RPMI8226 (cell line): Measurements from ENCODE around the gene ADAMTSL3.

Experiments used
- DNase-seq: peaks from one replicate; pipeline ENCODE4 v3.0.0-alpha.2; 2015

ADAMTSL3 gene

DNA sequence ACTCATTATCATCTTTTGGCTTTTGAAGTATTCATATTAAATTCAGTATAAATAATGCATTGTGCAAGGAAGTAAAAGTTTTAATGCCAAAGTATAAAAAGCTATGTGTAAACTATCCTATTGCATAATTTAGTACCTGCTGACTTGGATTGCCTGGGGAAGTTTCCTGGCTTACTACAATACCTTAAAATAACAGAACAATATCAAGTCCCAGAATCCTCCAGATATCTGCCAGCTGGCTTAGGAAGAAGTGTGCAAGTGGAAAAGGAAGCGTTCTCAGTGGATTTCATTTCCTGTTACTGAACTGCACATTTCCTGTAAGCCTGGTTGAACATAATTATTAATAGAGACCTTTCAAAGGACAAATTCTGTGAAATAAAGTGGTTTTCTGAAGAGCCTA lies 236.7 kb downstream of the ADAMTSL3 start:
- no peak for DNase-seq

DNA sequence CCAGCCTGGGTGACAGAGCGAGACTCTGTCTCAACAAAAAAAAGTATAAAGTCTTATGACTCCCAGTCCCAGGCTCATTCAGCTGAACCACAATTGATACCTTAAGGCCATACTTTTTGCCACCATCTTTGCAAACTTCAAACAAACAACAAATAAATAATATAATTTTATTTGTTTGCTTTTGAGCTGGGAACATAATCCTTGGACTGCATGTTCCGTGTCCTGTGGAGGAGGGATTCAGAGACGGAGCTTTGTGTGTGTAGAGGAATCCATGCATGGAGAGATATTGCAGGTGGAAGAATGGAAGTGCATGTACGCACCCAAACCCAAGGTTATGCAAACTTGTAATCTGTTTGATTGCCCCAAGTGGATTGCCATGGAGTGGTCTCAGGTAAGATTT lies 238.6 kb downstream of the ADAMTSL3 start:
- no peak for DNase-seq

DNA sequence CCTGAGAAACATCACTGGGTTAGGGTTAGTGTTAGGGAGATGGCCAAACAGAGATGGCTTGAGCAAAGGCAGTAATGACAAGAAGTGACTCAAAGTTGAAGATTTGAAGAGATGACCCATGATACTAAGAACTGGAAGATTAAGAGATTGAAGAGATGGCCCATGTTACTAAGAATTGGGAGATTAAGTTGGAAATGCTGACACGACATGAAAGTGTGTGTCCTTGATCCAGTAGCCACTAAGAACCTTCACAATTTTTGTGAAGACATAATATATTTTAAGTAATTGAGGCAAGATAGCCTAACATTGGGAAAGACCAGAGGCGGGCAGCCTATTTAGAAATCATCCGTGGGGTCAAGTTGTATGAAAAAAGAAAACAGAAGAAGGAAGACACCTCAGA lies 239.4 kb downstream of the ADAMTSL3 start:
- no peak for DNase-seq

DNA sequence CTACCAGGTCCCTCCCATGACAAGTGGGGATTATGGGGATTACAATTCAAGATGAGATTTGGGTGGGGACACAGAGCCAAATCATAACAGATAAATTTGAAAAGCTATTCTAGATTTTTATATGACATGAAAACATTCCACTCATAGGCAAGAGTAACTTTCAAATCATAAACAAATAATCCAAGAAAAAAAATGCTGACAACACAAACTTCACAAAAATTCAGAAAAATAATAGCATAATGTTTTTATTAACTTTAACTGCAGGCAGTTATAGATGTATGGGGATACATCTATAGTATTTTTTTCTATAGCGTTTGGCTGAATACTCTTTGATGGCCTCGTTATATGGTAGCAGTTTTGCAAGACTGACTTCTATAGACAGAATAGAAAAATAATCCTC lies 243.1 kb downstream of the ADAMTSL3 start:
- DNase-seq: no peak

DNA sequence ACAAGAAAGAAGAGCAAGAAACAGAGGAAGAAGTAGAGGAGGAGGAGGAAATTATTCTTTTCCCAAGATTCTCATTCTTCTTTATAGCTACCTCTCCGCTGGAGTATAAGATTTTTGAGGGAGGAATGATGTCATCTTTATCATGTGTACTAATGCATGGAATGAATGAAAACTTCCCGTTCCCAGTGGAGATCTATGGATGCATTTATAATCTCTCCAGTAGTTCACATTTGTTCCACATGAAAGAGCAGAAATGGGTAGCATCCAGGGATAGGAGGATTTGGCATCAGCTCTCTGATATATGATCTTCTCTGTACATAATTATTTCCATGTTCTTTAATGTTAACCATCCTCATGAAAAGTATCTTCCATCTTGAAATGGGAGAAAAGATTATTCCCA lies 244.4 kb downstream of the ADAMTSL3 start:
- no peak for DNase-seq

DNA sequence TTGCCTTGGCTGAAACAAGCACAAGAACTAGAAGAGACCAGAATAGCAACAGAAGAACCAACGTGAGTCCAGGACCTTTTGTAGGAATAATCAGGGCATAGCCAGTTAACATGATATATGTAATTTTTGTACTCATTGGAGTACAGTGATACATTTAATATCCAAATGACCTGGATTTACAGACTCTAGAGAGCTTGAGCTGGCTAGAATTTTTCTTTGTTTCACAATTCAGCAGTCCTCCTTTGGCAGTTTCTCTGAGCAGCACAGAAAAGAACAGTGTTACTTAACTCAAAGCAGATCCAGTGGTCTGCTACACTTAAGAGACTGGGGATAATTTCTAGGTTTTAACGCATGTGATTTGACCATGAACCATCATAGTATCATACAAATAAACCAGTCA lies 245.7 kb downstream of the ADAMTSL3 start:
- DNase-seq: no peak

DNA sequence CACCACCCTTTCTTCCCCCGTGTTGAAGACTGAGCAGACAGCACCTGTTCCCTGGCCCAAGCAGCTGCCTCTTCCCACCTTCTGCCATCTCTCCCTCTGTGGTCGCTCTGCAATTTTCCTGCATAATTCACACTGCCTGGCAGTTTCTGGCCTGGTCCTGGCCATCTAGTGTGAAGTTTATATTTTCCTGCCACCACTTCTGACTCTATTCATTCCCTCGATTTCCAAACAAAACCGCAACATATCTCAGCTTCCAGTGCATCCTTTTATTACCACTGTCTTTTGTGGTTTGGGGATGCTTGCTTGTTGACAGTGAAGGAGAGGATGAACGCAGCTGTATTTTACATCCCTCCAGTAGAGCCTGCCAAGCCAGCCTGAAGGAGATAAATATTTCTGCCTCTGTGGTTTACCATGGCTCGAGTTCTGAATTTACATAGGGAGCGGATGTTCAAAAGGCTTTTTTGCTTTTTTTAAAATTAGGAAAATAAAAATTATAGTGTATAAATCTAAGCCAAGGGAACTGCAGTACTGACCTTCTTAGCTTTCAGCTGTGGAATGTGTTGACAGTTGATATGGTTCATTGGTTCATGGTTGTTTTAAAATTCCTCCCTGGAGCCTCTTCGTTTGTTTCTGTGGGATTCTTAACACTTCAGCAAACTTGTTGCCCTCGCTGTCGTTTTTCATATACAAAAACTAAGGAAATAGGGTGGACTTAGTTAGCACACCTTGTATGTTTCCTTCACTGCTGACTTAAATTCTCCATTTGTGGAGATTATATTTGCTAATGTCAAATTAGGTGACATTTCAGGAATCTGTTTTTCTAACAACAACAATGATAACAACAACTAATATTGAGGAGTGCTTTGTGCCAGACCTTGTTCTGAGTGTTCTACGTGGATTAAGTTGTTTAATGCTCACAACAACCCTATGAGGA lies 250.5 kb downstream of the ADAMTSL3 start:
- no peak for DNase-seq

DNA sequence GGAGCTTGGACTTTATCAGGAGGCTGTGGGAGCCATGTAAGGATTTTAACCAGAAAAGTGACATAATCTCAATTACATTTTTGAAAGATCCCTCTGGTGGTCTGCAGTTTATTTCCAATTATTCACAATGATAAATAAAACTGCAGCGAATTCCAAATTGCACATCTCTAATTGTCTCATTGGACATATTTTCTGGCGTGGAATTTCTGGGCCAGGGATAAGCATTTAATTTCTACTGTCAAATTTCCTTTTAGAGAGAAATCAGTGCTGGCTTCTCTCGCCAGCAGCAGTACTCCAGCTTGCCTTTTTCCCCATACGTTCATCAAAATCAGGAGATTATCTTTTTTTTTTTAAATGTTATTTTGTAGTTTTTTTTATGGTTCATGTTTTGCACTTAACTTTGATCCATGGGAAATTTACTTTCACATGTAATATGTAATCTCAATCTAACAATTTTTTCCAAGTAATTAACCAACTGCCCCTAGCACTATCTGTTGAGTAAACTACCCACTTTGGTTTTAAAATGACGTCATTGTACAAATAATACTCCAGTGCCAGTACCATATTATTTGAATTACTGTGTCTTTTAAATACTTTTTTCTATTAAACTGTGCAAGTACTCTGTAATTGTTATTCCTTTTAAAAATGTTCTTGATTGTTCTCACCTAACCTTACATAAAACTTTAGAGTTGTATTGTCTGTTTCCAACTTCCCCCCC lies 251.8 kb downstream of the ADAMTSL3 start:
- no peak for DNase-seq

DNA sequence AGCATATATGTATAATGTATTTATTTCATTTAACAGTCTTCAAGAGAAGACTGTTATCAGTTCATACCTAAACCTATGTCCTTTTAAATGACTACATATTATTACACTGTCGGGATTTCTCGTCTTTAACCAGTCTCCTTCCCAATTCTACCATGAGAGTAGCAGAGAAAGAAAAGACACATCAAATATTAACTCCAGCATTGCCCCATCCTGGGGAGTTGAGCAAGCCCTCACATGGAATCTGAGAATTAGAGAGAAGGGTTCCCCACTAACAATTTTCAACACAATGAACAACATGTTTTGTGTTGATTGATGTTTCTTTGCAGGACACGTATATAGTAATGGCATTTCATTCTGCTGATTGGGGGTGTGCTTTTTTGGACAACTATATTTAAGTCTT lies 257.4 kb downstream of the ADAMTSL3 start:
- DNase-seq: no peak

DNA sequence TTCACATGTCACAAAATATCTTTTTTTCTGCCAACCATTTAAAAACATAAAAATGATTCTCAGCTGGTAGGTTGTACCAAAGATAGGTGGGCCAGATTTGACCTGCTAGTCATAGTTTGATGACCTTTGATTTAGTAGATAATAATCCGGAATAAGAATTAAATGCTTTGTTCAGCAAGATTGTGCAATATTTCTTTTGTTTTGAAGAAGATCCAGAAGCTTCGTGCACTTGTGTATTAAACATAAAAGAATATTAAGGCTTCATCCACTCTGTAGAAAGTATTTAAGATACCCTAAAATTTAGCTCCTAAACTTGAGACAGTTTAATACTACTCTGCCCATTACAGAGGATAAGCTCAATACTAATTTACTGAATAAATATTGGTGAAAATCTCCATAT lies 258.4 kb downstream of the ADAMTSL3 start:
- no peak for DNase-seq

DNA sequence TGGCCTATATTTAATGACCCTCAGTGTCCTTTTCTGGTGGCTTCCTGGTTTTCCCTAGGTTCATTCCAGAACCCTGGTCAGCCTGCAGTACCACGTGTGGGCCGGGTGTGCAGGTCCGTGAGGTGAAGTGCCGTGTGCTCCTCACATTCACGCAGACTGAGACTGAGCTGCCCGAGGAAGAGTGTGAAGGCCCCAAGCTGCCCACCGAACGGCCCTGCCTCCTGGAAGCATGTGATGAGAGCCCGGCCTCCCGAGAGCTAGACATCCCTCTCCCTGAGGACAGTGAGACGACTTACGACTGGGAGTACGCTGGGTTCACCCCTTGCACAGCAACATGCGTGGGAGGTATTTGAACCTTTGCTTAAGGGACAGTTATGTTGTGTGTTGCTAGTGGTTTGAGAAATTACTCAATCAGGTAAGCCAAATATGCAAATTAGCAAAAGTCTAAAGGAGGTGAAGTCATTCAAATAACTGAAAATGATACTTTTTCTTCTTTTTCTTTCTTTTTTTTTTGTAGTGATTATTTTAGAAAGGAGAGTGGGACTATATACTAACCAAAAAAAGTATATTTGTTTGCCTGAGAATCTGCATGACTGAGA lies 259.2 kb downstream of the ADAMTSL3 start:
- DNase-seq: no peak

DNA sequence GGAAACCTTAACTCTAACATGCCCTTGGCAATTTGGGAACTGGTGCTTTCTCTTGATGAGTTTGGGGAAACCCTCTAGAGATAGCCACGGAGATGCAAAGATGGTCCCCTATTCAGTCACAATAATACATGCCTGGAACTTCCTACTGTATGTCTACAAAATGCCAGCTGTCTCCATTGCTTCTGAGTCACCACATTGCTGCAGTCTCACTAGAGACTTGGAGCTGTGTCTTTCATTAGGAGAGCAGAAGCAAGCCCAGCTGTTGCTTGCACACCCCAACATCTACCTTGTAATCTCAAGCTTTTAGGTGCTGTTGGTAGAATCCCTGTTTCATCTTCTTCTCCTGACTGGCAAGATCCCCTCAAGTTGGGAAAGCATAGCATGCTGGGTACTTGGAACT lies 261.0 kb downstream of the ADAMTSL3 start:
- DNase-seq: no peak

DNA sequence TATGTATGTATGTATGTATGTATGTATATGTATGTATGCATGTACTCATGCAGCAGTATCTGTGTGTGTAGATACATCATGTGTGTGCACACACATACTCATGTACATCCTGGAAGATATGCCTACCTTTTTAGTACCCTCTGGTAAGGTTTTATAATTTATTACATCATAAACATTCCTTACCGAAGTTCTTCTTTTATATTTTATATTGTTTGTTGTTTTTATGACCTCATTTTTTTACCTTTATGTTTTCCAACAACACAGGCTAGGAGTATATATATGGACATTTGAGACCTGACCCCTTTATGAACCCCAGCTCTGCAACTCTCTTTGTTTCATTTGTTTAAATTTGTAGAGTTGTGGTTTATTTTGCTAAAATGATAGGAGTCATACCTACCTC lies 263.5 kb downstream of the ADAMTSL3 start:
- DNase-seq: no peak

DNA sequence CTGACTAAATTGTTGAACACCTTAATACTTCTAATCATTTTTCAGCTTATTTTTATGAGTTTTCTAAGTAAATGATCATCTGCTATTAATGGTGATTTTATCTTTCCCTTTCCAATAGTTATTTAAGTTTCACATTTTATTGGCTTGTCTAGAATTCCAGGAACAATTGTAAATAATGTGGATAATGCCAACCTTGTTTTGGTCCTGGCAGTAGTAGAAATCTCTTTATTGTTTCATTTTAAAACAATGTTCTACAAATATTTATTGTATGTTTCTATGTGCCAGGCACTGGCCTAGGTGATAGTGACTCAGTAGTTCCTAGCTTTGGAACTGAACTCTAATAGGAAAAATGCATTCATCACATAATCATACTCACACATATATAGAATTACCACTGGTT lies 264.1 kb downstream of the ADAMTSL3 start:
- DNase-seq: no peak

DNA sequence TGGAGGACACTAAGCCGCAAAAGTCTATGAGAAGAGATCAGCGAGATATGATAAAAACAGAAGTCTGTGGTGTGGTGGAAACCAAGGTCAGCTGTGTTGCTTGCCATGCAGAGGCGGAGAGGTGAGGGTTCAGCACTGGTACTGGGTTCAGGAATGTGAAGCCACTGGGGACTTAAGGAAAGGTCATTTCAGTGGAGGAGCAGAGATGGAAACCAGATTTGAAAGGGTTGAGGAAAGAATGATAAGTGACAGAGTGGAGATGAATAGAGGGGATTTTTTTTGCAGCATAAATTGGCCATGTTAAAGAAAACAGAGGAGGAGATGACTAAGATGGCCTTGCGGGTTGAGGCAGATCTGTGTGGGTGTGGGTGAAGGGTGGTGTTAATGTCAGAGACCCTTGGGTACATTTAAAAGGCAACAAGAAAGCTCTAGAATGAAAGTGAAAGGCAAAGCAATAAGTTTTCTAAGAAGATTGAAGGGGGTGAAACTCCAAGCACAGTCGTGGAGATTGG lies 265.5 kb downstream of the ADAMTSL3 start:
- DNase-seq: no peak

DNA sequence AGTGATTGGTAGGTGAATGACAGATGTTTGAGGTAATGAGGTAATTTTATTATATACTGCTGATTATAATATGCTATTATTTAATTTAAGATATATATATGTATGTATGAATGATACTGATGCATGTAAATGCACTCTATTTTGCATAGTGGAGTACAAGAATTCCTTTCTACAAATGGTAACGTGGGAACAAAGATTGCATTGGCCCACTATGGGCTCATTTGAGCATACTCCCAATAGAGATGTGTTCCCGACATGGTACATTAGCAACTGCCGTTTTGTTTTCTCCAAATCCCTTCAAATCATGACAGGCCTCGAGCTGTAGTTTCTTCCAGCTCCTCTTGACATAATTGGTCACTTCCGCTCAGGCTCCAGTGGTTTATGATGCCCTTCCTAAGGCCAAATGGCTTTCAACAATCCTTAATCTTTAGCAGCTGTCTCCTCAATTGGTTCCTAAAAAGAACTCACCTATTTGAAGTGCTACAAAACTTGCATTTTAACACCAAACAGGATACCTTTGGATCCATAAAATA lies 266.1 kb downstream of the ADAMTSL3 start:
- no peak for DNase-seq

DNA sequence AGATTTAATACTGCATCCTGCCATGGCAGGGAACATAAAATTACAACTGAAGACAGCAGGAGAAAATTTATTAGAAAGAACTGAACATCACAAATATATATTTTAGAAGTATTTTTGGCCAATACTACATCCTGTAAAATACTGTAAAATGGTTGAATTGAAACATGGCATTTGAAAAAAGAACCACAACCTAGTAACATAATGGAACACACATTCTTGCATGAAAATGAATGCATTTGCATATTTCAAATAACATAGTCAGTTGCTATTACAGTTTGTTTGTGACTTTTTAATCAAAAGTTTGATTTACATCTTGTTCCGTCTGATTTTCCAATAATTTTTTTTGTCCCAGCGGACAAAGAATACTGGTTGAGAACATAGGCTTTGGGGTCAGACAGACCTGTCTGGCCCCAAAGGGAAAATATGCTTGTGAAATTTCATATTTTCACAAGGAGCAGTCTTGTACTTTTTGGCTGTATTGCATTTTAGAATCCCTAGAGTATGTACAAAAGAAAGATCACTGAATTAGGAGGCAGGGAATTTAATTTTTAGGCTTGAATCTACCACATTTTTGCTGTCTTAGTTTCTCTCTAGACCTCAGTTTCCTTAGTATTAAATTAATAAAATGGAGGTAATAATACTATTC lies 268.8 kb downstream of the ADAMTSL3 start:
- no peak for DNase-seq

DNA sequence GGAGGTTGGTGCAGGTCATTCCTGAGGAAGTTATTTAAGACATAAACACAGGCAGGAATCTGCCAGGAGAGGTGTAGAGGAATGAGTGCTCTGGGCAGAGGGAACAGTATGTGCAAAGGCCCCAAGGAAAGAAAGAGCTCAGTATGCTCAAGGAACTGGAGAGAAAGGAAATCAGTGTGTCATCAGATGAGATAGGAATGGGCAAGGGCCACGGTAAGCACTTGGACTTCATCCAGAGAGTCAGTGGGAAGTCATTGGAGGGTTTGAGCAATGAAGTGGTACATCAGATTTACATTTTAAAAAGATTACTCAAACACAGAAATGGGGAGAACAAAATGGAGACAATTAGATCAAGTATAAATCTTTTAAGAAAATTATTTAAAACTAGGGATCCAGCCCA lies 272.2 kb downstream of the ADAMTSL3 start:
- no peak for DNase-seq

DNA sequence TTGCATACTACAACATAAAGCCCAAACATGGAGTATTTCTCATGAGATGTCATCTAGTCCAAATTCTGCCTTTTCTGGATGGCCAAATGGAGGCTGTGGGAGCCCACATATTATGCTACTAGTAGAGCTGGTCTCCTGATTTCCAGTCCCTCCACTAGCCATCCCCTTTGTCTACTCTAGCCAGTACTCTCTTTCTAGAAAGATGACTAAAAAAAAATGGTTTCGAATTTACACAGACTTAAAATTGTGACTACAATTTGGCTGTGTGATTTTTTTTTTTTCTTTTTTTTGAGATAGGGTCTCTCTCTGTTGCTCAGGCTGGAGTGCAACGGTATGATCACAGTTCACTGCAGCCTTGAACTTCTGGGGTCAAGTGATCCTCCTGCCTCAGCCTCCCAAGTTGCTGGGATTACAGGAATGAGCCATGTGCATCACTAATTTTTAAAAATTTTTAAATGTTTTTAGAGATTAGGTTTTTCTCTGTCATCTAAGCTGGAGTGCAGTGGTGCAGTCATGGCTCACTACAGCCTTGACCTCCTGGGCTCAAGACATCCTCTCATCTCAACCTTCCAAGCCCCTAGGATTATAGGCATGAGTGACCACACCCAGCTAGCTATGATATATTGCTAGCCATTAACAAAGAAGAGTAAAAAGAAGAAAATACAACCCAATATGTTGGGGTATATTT lies 273.9 kb downstream of the ADAMTSL3 start:
- DNase-seq: no peak

DNA sequence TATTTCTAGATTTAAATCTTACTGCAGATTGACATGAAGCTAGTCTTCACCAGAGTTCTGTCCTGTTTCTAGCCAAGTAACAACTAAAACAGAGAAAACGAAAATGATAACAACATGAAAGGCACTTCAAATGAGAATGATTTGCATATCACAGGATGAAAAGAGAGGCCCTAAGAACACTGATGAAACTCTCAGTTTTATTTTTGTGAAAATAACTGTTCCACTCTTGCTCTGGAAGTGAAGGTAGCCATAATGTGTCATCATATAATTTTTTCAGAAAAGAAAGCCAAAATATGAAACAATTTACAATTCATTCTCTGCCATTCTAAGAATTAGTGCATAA lies 274.4 kb downstream of the ADAMTSL3 start:
- no peak for DNase-seq

DNA sequence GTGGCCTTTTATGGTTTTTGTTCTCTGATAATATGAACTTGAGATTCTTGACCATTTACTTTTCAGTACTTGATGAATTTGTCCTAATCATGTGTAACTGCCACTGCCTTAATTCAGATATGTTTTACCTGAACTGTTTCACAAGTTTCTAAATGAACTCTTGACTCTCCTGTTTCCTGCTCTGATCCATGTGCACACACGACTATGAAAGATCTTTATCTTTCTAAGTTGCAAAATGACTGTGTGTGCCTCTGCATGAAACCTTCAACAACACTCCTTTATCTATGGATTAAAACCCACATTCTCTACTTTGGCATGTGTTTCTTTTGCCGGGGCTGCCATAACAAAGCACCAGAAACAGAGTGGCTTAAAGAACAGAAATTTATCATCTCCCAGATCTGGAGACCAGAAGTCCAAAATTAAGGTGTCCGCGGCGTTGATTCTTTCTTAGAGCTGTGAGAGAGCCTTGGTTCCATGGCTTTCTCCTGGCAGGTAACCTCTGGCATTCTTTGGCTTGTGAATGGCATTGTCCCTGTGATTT lies 275.0 kb downstream of the ADAMTSL3 start:
- DNase-seq: no peak

DNA sequence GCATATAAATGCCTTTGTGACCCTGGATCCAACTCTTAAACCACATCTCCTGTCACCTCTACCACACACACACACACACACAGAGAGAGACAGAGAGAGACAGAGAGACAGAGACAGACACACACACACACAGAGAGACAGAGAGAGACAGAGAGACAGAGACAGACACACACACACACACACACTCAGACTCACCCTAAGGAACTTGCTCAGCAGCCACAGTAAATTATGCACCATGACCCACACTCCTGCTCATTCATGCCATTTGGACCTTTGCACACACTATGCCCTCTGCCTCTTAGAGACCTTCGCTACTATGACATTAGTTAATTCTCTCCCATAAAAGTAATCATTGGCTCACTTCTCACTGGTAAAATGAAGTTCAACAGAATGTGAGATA lies 275.7 kb downstream of the ADAMTSL3 start:
- no peak for DNase-seq
